GM18858 (cell line): ENCODE data around the gene C2orf42.
"Not testable (repeated sequence)": the region's sequence is repeated elsewhere in the genome, so short reads cannot be mapped to it uniquely, and the experiment has no call there.

ENCODE experiments used
- ATAC-seq: cut with Tn5 transposase; IDR thresholded peaks from one replicate; pipeline ENCODE4 v1.9.1; 2021; ENCODE audit not compliant: unreplicated experiment

Gene C2orf42

DNA sequence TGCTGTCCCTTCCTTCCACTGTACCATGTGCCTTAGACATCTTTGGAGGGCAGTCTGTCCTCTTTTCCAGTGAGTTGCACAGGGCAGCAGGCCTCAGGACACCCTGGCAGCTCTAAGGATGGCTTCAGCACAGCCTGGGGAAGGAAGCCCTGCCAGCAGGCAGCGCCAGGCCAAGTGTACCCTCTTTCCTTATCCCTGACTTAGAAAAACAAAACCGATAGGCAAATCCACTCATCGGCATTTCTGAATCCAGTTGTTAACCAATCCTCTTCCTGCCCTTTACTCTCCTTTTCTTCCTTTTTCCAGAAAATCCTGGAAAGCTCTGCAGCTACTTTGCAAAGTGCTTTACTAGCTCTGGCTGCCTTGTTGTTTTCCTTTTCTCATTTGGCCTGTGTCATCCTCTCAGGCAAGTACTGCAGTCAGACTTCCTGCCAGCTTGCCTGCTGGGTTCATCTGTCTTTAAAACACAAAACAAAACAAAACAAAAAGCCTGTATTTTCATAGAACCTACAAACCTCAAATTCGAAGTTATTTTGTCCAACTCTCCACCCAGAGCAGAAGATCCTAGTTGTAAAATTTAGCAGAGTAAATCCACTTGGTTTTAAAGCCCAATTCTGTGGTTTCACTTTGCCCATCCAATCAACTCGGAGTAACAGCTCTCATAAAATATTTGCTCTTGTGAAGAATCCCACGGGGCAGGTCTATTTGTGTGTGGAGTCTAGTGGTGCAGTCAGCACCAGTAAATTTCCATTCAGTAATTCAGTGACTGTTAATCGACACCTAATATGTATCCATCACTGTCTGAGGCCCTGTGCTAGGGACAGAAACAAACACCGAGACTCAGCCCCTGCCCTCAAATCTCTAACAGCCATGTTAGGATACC is 58.3 kb downstream of the C2orf42 start:
- ATAC-seq, result peak; percentile 46

DNA sequence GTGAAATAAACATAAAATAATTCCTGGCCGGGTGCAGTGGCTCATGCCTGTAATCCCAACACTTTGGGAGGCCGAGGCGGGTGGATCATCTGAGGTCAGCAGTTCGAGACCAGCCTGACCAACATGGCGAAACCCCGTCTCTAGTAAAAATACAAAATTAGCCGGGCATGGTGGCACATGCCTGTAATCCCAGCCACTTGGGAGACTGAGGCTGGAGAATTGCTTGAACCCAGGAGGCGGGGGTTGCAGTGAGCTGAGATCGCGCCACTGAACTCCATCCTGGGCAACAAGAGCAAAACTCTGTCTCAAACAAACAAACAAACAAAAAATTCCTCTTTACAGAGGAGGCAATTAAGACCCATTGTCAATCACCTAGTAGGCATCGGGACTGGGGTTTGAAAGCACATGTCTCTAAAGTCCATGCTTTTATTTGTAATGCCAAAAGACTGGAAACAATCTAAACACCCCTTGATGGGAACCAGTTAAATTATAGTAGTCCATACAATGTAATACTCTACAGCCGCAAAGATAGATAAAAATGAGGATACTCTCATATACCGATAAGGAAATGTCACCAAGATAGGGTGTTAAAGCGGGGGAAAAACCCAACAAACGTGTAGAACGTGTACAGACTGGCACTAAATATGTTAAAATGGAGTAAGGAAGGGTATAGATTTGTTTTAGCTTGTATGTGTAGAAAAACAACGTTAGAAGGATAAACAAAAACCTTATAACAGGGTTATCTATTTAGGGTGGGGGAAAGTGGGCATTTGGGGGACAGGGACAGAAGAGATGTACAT is 59.3 kb downstream of the C2orf42 start:
- not testable (repeated sequence) for ATAC-seq

DNA sequence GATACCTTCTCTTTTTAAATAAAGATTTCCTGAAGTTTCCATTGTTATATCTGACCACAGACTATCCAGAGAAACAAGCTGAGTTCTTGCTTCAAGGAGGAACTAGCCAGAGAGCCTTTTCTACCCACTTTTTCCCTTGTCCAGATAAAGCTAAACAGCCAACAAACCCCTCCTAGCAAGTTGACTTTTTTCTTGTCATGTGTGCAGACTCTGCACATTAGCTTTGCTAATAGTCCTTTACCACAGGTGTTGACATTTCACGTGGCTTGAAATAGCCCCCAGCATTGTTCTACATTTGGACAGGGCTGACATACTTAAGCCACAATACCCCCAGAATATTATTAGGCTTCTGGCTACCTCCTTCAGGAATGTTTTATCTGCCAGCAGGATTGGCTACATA is 62.8 kb downstream of the C2orf42 start:
- ATAC-seq, result no peak

DNA sequence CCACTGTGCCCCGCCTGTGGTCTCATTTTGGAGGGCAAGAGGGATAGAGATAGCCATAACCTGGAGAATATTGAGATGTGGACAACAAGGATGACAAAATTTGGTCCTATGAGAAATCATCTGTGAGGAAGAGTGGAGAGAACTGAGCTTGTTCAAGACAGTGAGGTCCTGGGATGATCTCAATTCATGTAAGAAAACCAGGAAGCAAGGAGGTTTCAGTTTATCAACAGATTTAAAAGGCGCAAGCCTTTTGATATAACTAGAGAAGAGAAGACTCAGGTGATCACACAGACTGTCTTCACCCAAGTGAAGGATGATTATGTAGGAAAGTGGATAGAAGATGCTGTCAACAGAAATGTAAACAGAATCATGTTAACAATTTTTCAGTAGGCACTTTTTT is 64.4 kb downstream of the C2orf42 start:
- no peak for ATAC-seq

DNA sequence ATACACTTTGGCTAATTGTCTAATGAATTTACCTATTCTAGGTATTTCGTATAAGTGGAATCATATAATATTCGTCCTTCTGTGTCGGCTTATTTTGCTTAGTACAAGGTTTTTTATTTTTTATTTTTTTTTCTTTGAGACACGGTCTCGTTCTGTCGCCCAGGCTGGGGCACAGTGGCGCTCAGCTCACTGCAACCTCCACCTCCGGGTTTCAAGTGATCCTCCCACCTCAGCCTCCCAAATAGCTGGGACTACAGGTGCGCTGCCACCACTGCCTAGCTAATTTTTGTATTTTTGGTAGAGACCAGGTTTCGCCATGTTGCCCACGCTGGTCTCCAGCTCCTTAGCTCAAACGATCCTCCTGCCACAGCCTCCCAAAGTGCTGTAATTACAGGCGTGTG is 65.3 kb downstream of the C2orf42 start:
- no peak for ATAC-seq

DNA sequence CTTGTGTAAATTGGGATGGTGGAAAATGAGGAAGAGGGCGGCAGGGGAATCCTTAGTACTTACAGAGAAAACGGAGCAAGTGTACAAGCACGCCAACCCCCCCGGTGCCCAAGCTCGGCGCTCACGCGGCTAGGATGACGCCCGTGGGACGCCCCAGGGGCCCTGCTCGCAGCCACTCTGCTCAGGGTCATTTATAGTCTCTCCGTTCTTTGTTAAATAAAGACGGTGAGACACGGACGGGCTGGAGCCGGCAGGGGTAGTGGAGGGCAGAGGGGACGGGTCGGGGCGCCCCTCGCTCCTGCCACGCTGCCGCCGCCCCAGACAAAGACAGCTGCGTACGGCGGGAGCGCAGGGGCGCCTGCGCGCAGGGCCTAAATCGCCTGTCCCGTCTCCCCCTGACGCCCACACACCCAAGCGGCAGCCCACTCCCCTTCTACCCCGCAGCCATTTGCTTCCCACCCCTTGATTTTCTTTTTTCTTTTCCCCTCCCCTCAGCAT is 65.8 kb downstream of the C2orf42 start:
- ATAC-seq, result no peak

DNA sequence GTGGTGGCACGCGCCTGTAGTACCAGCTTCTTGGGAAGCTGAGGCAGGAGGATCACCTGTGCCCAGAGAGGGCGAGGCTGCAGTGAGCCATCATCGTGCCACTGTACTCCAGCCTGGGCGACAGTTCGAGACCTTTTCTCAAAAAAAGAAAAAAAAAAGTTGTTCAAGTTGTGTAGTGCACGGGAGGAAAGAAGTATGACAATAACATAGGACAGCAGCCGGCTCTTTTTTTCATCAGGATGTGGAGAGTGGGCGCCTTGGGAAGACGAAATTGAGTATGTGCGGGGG is 67.0 kb downstream of the C2orf42 start:
- ATAC-seq, result no peak

DNA sequence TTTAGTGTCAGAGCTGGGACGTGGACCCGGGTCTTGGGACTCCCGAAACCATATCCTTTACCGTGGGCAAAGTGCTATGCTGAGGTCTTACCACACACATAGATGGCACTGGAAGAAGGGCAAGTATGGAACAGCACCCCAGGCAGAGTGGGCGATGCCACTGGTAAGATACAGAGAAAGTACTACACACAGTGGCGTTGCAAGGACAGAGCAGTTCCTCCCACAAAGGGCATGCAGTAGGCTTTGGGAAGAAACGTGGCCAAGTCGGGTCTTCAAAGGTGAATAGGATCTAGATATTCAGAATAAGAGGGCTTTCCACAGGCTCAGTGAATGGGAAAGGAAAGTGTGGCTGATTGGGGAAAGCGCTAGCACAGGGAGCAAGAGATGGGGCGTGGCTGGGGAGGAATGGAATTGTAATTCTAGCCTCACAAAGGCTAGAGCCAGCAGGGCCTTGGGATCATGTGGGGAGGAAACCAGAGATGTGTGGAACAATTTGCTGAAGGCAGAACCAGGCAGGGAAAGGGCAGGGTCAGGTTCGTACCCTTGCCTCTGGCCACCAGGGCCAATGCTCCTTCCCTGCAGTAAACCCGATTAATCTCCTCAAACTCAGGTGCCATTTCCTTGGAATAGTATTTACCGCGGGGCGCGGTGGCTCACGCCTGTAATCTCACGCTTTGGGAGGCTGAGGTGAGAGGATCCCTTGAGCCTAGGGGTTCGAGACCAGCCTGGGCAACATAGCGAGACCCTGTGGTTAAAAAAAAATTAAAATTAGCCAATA is 67.6 kb downstream of the C2orf42 start:
- no peak for ATAC-seq

DNA sequence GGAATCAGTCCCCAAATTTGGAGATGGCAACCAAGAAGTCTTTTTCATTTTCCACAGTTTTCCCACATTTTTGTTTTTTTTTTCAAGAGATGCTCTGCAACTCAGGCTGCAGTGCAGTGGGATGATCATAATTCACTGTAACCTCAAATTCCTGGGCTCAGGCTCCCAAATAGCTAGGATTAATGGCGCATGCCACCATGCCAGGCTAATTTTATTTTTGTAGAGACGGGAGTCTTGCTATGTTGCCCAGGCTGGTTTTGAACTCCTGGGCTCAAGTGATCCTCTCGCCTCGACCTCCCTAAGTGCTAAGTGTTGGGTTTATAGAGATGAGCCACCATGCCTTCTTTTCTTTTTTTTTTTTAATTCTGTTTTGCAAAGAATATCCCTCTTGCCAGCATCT is 68.3 kb downstream of the C2orf42 start:
- ATAC-seq, result no peak

DNA sequence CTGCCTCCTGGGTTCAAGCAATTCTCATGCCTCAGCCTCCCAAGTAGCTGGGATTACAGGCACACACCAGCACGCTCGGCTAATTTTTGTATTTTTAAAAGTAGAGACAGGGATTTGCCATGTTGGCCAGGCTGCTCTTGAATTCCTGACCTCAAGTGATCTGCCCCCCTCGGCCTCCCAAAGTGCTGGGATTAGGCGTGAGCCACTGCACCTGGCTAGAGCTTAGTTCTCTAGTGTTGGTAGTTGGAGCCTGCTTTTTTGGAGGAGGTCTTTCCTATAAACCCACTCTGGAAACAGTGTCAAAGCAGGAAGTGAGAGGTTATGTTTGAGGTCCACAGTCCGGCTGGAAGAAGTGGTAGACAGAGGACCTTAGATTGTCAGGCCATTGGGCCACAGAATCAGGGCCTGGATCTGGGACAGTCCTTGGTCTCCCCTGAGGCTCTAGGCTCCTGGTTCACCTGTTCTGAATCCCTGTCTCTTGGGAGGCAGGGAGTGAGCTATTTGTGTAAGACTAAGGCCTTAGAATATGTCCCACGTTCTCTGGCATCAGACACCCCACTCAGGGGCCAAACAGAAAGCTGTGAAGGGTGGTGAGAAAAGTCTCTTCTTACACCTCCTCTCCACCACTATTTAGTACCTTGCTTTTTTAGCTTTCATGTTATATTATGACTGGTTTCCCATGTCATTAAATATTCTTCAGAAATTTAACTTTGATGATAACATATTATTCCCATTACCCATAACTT is 69.0 kb downstream of the C2orf42 start:
- no peak for ATAC-seq

DNA sequence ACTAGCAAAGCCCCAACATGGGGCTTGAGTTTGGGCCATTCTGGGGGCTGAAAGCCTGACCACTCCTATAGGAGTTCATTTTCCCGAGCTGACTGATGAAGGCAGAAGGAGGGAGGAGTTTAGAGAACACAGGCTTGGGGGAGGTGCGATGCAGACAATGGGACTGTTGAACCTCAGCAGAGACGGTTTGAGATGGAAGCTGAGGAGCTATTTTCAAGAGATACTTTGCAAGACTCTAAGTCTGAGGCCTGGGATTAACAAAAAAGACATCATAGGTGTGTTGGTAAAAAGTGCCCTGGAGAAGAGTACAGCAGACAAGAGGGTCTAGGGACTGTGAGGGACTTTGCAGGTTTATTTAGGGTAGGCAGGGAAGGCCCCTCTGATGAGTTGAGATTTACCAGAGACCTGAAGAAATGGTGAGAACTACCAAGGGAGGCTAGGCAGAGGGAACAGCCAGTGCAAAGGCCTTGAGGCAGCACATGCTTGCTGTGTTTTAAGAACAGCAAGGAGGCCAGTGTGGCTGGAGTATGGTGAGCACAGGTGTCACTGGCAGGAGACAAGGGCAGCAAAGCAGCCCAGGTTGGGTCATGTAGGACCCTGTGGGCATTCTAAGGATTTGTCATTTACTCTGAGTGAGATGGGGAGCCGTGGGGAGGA is 71.9 kb downstream of the C2orf42 start:
- ATAC-seq, result no peak

DNA sequence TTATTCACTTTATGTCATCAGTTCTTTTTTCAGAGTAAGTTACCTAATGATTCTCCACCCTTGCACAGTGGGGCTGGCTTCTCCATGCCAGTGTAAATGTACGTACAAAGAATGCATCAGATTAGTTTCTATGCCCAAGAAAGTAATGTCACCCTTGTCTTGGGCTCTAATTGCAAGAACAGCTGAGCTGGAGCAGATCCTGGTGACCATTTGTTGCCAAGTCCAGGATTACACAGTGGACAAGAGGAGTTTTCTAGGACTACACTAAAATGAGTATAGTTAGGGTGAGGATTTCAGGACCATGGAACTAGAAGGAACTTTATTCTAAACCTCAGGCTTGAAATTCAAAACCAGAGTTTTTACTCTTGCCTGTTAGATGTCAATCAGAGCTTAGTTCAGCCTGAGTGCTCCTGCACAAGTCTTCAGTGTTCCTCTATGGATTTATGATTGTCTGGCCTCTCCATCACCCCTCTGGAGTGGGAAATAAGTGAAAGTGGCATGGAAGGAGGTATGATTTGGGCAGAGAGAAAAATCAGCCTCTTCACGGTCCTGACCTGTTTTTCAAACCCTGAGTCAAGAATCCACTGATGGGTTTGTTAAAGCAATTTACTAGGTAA is 73.8 kb downstream of the C2orf42 start:
- ATAC-seq, result no peak

DNA sequence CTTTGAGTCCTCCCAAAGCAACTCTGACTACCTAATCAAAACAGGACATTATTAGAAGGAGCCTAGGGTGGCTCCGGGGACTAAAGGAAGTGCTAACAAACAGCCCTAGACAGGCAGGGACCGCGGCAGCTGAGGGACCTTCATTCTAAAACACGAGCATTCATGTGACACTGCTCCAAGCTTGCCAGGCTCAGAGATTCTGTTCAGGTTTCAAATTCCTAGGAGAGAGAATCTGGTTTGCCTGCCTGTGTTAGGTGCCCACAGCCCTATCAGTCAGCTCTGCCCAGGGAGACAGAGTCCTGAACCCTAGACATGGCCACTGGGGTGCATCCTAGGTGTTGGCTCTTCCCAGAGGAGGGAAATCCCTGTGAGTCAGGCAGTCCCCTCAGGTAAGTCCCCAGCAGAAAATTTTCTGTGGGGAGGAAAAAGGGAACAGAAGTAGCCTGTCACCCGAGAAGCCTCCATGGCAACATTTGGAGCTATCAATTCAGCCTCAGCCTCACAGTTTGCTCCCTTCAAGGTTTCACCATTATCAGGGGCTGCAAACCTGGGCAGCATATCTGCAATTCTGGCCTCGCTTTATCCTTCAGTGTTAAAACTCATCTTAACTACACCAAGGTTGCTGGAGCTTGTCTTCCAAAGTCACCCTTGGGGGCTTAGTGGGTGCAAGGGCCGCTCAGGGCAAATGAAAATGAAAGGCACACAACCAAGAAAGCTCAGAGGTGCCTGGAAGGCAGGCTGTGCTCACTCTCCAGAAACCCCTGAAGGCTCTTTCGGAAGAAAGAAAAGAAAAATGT is 75.0 kb downstream of the C2orf42 start:
- ATAC-seq, result peak; percentile 57

DNA sequence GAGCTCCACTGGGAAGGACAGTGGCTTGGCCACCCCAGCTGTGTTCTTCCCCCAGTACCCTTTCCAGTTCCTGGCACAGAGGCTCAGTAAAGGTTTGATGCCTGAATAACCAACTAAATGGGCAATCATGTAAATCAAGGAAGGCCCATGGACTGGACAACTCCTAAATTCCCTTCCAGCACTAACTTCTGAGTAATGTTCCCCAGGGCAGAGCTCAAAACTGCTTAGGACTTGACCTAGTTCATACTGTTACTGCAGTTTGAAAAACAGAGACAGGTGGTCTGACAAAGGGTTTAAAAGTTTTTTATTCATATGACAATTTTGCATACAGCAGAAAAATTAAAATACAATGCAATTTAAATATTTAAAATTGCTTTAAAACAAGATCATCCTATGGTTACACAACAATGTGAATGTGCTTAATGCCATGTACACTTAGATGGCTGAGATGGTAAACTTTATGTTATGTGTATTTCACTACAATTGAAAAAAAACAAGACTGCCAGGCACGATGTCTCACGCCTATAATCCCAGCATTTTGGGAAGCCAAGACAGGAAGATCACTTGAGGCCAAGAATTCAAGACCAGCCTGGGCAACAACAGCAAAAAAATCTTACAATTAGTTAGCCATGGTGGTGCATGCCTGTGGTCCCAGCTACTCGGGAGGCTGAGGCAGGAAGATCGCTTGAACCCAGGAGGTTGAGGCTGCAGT is 77.3 kb downstream of the C2orf42 start:
- no peak for ATAC-seq

DNA sequence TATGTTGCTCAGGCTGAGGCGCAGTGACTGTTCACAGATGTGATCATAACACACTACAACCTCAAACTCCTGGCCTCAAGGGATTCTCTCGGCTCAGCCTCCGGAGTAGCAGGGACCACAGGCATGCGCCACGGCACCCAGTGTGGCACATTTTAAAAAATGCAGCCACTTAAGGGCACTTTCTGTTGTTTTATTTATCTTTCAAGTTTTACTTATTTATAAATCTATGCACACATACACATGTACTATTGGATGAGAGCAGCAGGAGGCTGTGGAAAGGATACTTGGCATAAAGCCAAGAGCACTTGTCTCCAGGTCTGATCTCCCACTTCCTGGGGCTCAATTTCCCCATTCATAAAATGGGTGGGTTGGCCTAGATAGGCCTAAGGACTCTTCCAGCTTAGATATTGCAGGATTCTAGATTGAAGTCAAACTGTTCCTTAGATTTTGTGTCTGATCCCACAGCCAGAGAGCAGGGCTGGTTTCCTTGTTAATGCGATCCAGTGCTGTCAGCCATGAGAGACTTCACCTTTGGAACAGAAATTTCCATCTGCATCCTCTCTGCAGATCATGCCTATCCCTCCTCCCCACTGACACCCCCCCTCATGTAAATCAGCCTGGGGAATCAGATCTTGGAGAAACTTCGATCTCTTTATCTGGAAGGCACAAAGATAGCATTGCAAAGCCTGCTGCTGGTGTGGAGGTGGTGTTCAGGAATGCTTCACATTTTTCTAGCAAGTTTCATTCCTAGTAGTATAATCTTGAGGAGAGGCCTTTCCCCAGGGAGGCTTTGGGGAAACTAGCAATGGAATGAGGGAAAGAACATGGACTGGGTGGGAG is 78.8 kb downstream of the C2orf42 start:
- ATAC-seq, result no peak

DNA sequence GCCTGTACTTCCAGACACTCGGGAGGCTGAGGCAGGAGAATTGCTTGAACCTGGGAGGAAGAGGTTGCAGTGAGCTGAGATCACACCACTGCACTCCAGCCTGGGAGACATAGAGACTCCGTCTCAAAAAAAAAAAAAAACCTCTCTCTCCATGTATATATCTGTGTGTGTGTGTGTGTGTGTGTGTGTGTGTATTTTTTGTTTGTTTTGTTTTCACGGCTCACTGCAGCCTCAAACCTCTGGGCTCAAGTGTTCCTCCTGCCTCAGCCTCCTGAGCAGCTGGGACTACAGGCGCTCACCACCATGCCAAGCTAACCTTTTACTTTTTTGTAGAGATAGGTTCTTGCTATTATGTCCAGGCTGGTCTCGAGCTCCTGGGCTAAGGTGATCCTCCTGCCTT is 80.4 kb downstream of the C2orf42 start:
- ATAC-seq, result not testable (repeated sequence)

DNA sequence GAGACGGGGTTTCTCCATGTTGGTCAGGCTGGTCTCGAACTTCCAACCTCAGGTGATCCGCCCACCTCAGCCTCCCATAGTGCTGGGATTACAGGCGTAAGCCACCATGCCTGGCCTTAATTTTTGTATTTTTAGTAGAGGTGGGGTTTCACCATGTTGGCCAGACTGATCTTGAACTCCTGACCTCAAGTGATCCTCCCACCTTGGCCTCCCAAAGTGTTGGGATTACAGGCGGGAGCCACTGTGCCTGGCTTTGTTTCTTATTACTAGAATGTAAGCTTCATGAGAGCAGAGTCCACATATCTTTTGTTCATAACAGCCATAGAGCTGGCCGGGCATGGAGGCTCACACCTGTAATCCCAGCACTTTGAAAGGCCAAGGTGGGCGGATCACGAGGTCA is 84.7 kb downstream of the C2orf42 start:
- not testable (repeated sequence) for ATAC-seq
